Adrenal gland (tissue), 19 donors: ENCODE results near the gene GJC1. TPM values are rescaled to one million over a fixed set of nuclear protein-coding genes. Genes with fewer than 3 reads are reported as not detected.
A peak's percentile ranks its signal among the peaks of the same experiment; 100 is the strongest.

Experiments
- DNase-seq, 7 donors: peaks; one replicate each; pipeline ENCODE4 v3.0.0-alpha.2; 2019 to 2020
- H3K27ac ChIP-seq, 5 donors: fragments of 200-600 bp; sonication (generic) in 4 of 5; 1 replicate in 3 of 5; 2 replicates in 2 of 5; pipeline versions ENCODE4 v1.5.1 to v1.8.0; 2016 to 2020; ENCODE audit warnings: mild to moderate bottlenecking in 1 of 5
- H3K27me3 ChIP-seq: fragments of 200-600 bp; 2 replicates; pipeline ENCODE4 v1.8.0; 2021
- H3K36me3 ChIP-seq, 2 donors: fragments of 200-600 bp; replicated peaks in 1 of 2; 1 replicate in 1 of 2; 2 replicates in 1 of 2; pipeline versions ENCODE4 v1.5.1 to v1.8.0; 2018 to 2022
- H3K4me1 ChIP-seq, 2 donors: fragments of 200-600 bp; replicated peaks in 1 of 2; 1 replicate in 1 of 2; 2 replicates in 1 of 2; pipeline versions ENCODE4 v1.5.1 to v1.8.0; 2018 to 2021
- H3K4me3 ChIP-seq, 4 donors: fragments of 200-600 bp; sonication (generic) in 3 of 4; one replicate each; pipeline ENCODE4 v1.5.1; 2016 to 2018
- H3K9me3 ChIP-seq, 3 donors: fragments of 200-600 bp; sonication (generic) in 1 of 3; replicated peaks in 1 of 3; 1 replicate in 2 of 3; 2 replicates in 1 of 3; pipeline versions ENCODE4 v1.5.1 to v1.8.0; 2016 to 2021
- POLR2A ChIP-seq, 2 donors: fragments of 450-650 bp; IDR thresholded peaks; one replicate each; pipeline ENCODE4 v1.6.1; 2017; ENCODE audit warnings: antibody characterized with exemption in 2 of 2, mild to moderate bottlenecking in 2 of 2, moderate library complexity in 1 of 2
- WGBS, 4 donors: extraction: QIAGEN DNeasy Blood & Tissue Kit in 2 of 4; methylation state at CpG; one replicate each; pipeline versions ENCODE4 v1.1.5 to v1.1.7; 2013 to 2017; 5-methylcytosine and 5-hydroxymethylcytosine counted together
- intact Hi-C, 2 donors: fragments of 100-400 bp; cut with DNase I; formaldehyde crosslinking; loops; one replicate each; pipeline versions ENCODE4 v1.14.1 to v1.15.0; 2022 to 2023
- long read RNA-seq, 10 donors: library from polyadenylated mRNA in 3 of 10; unstranded in 2 of 10; stranded (forward) in 1 of 10; transcript quantifications; one replicate each; pipeline ENCODE4 v2.0.0 and lab custom pipeline, GENCODE V29; 2021 to 2026
- polyA plus RNA-seq, 3 donors: library from polyadenylated mRNA; stranded (reverse); fragments of 200-250 nt in 2 of 3; fragments of 350-450 nt in 1 of 3; fragmentation: Illumina TruSeq in 1 of 3; extraction: RNeasy Lipid Tissue Mini Kit (QIAGEN cat#74804) in 1 of 3; gene quantifications; one replicate each; pipeline ENCODE4 v1.2.3, GENCODE V29; 2013 to 2014
- total RNA-seq, 9 donors: library from RNA; depleted of rRNA in 4 of 9; stranded (reverse); fragments of >200 nt in 4 of 9; fragments of 120-200 nt in 1 of 9; fragmentation: NEBNext Ultra II Directional in 1 of 9; extraction: Animal tissue kit (Norgen Biotek cat#: 25700) in 1 of 9; gene quantifications; one replicate each; pipeline versions ENCODE4 v1.1.0 to v1.2.4, GENCODE V29; 2013 to 2023
- TF ChIP-seq, protein P1 (sequence below), 6 experiments: fragments of 450-650 bp in 4 of 6; fragments of 200-600 bp in 2 of 6; sonication (generic) in 1 of 6; IDR thresholded peaks; 1 replicate in 5 of 6; 2 replicates in 1 of 6; pipeline versions ENCODE4 v1.5.1 to v1.8.0; 2016 to 2021; ENCODE audit warnings: antibody characterized with exemption in 6 of 6, mild to moderate bottlenecking in 2 of 6, moderate library complexity in 1 of 6
- donor health status: healthy with polysubstance abuse.
- donor health status: Bipolar disorder and iron deficiency.
- donor health status: DM: yes; HTN: yes; CAD: no.
- donor health status: DM: no; HTN: no; CAD: no.
- donor health status: DM: no; HTN: no; CAD: no.
- donor health status: DM: yes; HTN: yes; CAD: no.

Gene GJC1
- 10 to 100 TPM in 1 of 9 donors, 1 to 10 TPM in 6, under 1 TPM in 2; 0.69 to 12.3 (median 2.6) TPM for total RNA-seq
- polyA plus RNA-seq, result 1 to 10 TPM; 1.0 to 1.5 (median 1.1) TPM
- long read RNA-seq, donor 1, partial matches to known transcripts, result 0 of 1 reads
- long read RNA-seq, donor 1, other reads (novel, unspliced or antisense), result 0 of 1 reads
- long read RNA-seq, donor 2, result 0 reads
- long read RNA-seq, donor 3, partial matches to known transcripts, result 0 of 2 reads
- long read RNA-seq, donor 3, other reads (novel, unspliced or antisense), result 0 of 2 reads
- long read RNA-seq, donor 4, result 0 reads
- long read RNA-seq, donor 5, result 0 reads
- long read RNA-seq, donor 6, partial matches to known transcripts, result 0 of 1 reads
- long read RNA-seq, donor 6, other reads (novel, unspliced or antisense), result 1 of 1 reads
- long read RNA-seq, donor 7, result 0 reads
- long read RNA-seq, donor 8, partial matches to known transcripts, result 0 of 3 reads
- long read RNA-seq, donor 8, other reads (novel, unspliced or antisense), result 0 of 3 reads
- long read RNA-seq, donor 9, partial matches to known transcripts, result 0 of 1 reads
- long read RNA-seq, donor 9, other reads (novel, unspliced or antisense), result 0 of 1 reads
- long read RNA-seq, donor 10, partial matches to known transcripts, result 0 of 2 reads
- long read RNA-seq, donor 10, other reads (novel, unspliced or antisense), result 0 of 2 reads

DNA sequence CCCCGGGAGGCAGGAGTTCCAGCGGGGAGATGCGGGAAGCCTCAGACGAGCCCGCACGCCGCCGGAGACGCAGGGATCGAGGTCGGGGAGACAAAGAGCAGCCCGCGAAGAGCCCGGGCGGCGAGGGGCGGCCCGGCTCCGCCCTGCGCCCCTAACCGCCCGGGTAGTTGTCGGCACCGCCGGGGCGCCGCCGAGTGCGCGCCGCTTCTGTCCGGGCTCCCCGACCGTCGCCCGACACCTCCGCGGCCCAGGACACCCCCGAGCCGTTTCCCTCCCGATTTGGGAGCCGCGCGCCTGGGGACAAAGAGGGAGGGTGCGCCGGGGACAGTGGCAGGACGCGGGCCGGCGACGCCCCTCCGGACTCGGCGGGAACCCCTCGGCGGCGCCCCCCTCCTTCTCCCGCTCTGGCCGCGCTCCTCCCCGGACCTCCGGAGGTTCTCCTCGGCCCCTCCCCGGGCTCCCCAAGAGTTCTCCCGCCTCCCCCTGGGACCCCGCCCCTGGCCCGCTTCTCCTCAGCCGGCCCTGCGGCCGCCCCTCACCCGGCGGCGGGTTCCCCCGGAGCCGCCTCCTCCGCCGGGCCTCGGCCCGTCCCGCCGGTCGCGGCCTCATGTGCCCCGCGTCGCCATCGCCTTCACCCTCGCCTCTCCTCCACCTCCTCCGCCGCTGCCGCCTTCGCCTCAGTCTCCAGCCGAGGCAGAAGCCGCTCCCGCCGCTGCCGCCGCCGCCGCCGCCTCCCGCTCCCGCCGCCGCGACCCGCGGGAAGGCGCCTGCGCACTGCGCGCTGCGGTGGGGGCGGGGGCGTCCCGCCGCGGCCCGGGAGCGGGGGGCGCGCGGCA is at the start of gene GJC1:
GJC1 (minus strand) TSS at position 765 of the 836 bp plus-strand sequence. CDS start 24,470 bp downstream, outside the sequence.
- Histone ChIP-seq H3K4me3 (peak within 1 kb of the TSS in 2 of 4 donors; percentile 13 to 63), H3K27me3 (peaks cover 58% of the 10 kb centered on the region), H3K4me1 (peaks cover 10 to 17% of the 10 kb centered on the region in 2 donors), H3K27ac (peak within 1 kb of the TSS in 1 of 5 donors; percentile 5), H3K36me3 (no peaks in the 10 kb centered on the region), H3K9me3 (no peaks in the 10 kb centered on the region)
- DNase-seq, result peak in 3 of 7 donors; percentile 10 to 28 (median 22)
- TF ChIP-seq, protein P1, sequence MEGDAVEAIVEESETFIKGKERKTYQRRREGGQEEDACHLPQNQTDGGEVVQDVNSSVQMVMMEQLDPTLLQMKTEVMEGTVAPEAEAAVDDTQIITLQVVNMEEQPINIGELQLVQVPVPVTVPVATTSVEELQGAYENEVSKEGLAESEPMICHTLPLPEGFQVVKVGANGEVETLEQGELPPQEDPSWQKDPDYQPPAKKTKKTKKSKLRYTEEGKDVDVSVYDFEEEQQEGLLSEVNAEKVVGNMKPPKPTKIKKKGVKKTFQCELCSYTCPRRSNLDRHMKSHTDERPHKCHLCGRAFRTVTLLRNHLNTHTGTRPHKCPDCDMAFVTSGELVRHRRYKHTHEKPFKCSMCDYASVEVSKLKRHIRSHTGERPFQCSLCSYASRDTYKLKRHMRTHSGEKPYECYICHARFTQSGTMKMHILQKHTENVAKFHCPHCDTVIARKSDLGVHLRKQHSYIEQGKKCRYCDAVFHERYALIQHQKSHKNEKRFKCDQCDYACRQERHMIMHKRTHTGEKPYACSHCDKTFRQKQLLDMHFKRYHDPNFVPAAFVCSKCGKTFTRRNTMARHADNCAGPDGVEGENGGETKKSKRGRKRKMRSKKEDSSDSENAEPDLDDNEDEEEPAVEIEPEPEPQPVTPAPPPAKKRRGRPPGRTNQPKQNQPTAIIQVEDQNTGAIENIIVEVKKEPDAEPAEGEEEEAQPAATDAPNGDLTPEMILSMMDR (IDR thresholded peaks at IDR 0.05), result no peak
- TF ChIP-seq POLR2A (IDR thresholded peaks at IDR 0.05), result no peak
- intact Hi-C loops, result no loop called here
- 0 to 5% (median 1%) methylated on average over 13 to 114 of the region's 123 CpGs; no CpG with 5 or more reads in 1 of the 4 donors for WGBS, 4 donors

DNA sequence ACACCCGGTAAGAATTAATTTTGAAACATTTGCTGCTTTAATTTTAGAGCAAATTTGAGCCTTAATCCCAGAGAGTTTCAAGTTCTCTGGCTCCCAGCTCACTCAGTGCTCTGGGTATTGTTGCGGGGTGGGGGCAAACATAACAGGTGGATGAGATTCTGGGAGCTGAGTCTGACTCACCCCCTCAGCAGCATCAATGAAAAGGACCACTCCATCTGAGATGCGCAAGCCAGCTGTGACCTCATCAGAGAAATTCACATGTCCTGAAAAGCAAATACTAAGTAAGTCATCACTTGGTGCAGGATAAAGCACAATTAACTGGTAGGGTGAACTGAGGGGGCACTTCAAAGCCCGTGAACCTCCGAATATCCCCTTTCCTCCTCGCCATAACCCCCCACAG is 49.3 kb upstream of the GJC1 start:
- TF ChIP-seq POLR2A (IDR thresholded peaks at IDR 0.05), result no peak
- TF ChIP-seq, protein P1 (IDR thresholded peaks at IDR 0.05), result no peak
- intact Hi-C loops, result no loop called here
- no peaks in the 10 kb centered on the region for H3K9me3 ChIP-seq
- H3K27me3 ChIP-seq, result no peaks in the 10 kb centered on the region
- H3K36me3 ChIP-seq, result peaks cover 0 to 93% of the 10 kb centered on the region in 2 donors
- DNase-seq, result no peak
- peak overlapping the region in 1 of 5 donors; percentile 3 for H3K27ac ChIP-seq
- peaks cover 1 to 11% of the 10 kb centered on the region in 2 donors for H3K4me1 ChIP-seq
- WGBS, 4 donors, result 78 to 95% (median 86%) methylated on average over 6 of the region's 6 CpGs
- H3K4me3 ChIP-seq, result no peak overlapping the region

DNA sequence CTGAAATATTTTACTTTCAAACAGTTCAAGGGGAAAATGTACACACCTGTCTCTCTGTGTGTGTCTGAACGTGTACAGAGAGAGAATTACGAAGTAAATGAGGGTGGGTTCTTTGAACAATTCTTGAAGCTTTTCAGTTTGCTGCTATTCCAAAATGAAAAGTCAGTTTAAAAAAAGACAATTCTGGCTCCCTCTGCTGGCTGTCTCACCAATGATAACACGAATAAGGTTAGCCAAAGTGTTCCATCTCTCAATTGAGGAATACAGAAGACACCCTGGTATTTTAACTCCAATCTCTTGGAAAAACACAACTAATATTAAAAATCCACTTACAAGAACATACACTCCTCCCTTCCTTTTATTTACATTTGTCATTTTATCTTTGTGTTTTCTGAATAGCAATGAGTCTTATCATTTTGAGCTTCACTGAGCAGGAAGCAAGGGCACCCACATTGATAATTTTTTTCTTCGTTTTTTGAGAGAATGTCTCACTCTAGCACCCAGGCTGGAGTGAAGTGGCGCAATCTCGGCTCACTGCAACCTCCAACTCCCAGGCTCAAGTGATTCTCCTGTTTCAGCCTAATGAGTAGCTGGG is 48.6 kb upstream of the GJC1 start:
- H3K36me3 ChIP-seq, result peaks cover 0 to 91% of the 10 kb centered on the region in 2 donors
- no peak overlapping the region for H3K27ac ChIP-seq
- no peaks in the 10 kb centered on the region for H3K27me3 ChIP-seq
- peaks cover 0 to 11% of the 10 kb centered on the region in 2 donors for H3K4me1 ChIP-seq
- H3K9me3 ChIP-seq, result no peaks in the 10 kb centered on the region
- 44 to 49% (median 48%) methylated on average over 6 of the region's 6 CpGs for WGBS, 4 donors
- H3K4me3 ChIP-seq, result no peak overlapping the region
- peak in 5 of 7 donors; percentile 26 to 63 (median 52) for DNase-seq
- intact Hi-C loops, result no loop called here
- TF ChIP-seq POLR2A (IDR thresholded peaks at IDR 0.05), result no peak
- TF ChIP-seq, protein P1 (IDR thresholded peaks at IDR 0.05), result peak; percentile 27 to 61 (median 49)
